Prostate gland (tissue), 2 donors: ENCODE data around the gene SLC27A2.
"Not testable (repeated sequence)": the region's sequence is repeated elsewhere in the genome, so short reads cannot be mapped to it uniquely, and the experiment has no call there.

Experiments
- POLR2A ChIP-seq: fragments of 450-650 bp; IDR thresholded peaks from one replicate; pipeline ENCODE4 v1.6.1; 2016; ENCODE audit warnings: antibody characterized with exemption, mild to moderate bottlenecking
- POLR2AphosphoS5 ChIP-seq: sonication (generic); formaldehyde crosslinking; IDR thresholded peaks from one replicate; pipeline ENCODE4 v1.6.1; 2017; ENCODE audit warnings: antibody characterized with exemption
- TF ChIP-seq, protein P1 (sequence below), 4 experiments: fragments of 200-600 bp in 2 of 4; fragments of 450-650 bp in 2 of 4; sonication (generic) in 2 of 4; IDR thresholded peaks; 1 replicate in 3 of 4; 2 replicates in 1 of 4; pipeline ENCODE4 v1.5.1; 2016 to 2019; ENCODE audit warnings: antibody characterized with exemption in 4 of 4, mild to moderate bottlenecking in 2 of 4, moderate library complexity in 2 of 4

- TF ChIP-seq, protein P1, sequence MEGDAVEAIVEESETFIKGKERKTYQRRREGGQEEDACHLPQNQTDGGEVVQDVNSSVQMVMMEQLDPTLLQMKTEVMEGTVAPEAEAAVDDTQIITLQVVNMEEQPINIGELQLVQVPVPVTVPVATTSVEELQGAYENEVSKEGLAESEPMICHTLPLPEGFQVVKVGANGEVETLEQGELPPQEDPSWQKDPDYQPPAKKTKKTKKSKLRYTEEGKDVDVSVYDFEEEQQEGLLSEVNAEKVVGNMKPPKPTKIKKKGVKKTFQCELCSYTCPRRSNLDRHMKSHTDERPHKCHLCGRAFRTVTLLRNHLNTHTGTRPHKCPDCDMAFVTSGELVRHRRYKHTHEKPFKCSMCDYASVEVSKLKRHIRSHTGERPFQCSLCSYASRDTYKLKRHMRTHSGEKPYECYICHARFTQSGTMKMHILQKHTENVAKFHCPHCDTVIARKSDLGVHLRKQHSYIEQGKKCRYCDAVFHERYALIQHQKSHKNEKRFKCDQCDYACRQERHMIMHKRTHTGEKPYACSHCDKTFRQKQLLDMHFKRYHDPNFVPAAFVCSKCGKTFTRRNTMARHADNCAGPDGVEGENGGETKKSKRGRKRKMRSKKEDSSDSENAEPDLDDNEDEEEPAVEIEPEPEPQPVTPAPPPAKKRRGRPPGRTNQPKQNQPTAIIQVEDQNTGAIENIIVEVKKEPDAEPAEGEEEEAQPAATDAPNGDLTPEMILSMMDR (IDR thresholded peaks at IDR 0.05): not testable (repeated sequence)
- not testable (repeated sequence) for TF ChIP-seq POLR2A, POLR2AphosphoS5
Observed at GRCh38 chr15:50188793-50189192, 6.8 kb downstream of the SLC27A2 start.
